SK-N-MC (cell line): ENCODE data around the gene WDR33.

Experiments
- EZH2 ChIP-seq: fragments of 200-600 bp; sonication (generic); IDR thresholded peaks from one replicate; pipeline ENCODE4 v1.6.1; 2017; ENCODE audit warnings: antibody characterized with exemption
- POLR2AphosphoS5 ChIP-seq: IDR thresholded peaks from 2 replicates; pipeline ENCODE4 v1.6.1; 2012; ENCODE audit warnings: mild to moderate bottlenecking, low read depth, low read length, borderline replicate concordance

- no peak for TF ChIP-seq EZH2
- TF ChIP-seq POLR2AphosphoS5: no peak
These were observed 84.7 kb downstream of the WDR33 start for GRCh38 chr2:127726158-127726880.
